Smooth muscle cell (in vitro differentiated cells): ENCODE measurements around the gene ELL. TPM values are rescaled to one million over a fixed set of nuclear protein-coding genes. Genes with fewer than 3 reads are reported as not detected.

ENCODE experiments used
- DNase-seq: peaks from one replicate; lab custom pipeline; 2025; ENCODE audit not compliant: unreplicated experiment; lab: John Stamatoyannopoulos, UW
- H2AFZ ChIP-seq: fragments of 200-600 bp; sonication (generic); 2 replicates; pipeline ENCODE4 v1.6.0; 2016; ENCODE audit warnings: antibody characterized with exemption, low read depth, mild to moderate bottlenecking
- H3F3A ChIP-seq: fragments of 200-600 bp; sonication (generic); 2 replicates; pipeline ENCODE4 v1.6.0; 2017; ENCODE audit warnings: antibody characterized with exemption, low read depth
- H3K27ac ChIP-seq: fragments of 200-600 bp; sonication (generic); 2 replicates; pipeline ENCODE4 v1.5.1; 2016; ENCODE audit warnings: low read depth, mild to moderate bottlenecking
- H3K27me3 ChIP-seq: fragments of 200-600 bp; sonication (generic); 2 replicates; pipeline ENCODE4 v1.6.1; 2016; ENCODE audit warnings: low read depth, mild to moderate bottlenecking
- H3K36me3 ChIP-seq: fragments of 200-600 bp; sonication (generic); 2 replicates; pipeline ENCODE4 v1.5.1; 2016; ENCODE audit warnings: low read depth
- H3K4me1 ChIP-seq: fragments of 200-600 bp; sonication (generic); 2 replicates; pipeline ENCODE4 v1.5.1; 2016; ENCODE audit warnings: low read depth
- H3K4me2 ChIP-seq: fragments of 200-600 bp; sonication (generic); 2 replicates; pipeline ENCODE4 v1.6.0; 2016; ENCODE audit warnings: mild to moderate bottlenecking
- H3K4me3 ChIP-seq: fragments of 200-600 bp; sonication (generic); 2 replicates; pipeline ENCODE4 v1.5.1; 2016; ENCODE audit warnings: mild to moderate bottlenecking
- H3K79me2 ChIP-seq: fragments of 200-600 bp; sonication (generic); 2 replicates; pipeline ENCODE4 v1.6.0; 2016; ENCODE audit warnings: low read depth, mild to moderate bottlenecking
- H3K9ac ChIP-seq: fragments of 200-600 bp; sonication (generic); 2 replicates; pipeline ENCODE4 v1.6.0; 2016; ENCODE audit warnings: low read depth
- H3K9me3 ChIP-seq: fragments of 200-600 bp; sonication (generic); replicated peaks from 2 replicates; pipeline ENCODE4 v1.5.1; 2016; ENCODE audit warnings: low read depth
- H4K20me1 ChIP-seq: fragments of 200-600 bp; sonication (generic); 2 replicates; pipeline ENCODE4 v1.6.0; 2016; ENCODE audit warnings: low read depth
- WGBS: methylation state at CpG from one replicate; pipeline ENCODE4 v1.1.7; 2016; ENCODE audit warnings: low lambda C conversion rate; 5-methylcytosine and 5-hydroxymethylcytosine counted together
- polyA plus RNA-seq: library from polyadenylated mRNA; unstranded; fragments of >200 nt; fragmentation: Nextera tagmentation; extraction: Ambion mirVana; gene quantifications from 2 replicates; pipeline ENCODE4 v1.2.1, GENCODE V29; 2016
- total RNA-seq: library from RNA; depleted of rRNA; stranded (reverse); fragments of >200 nt; gene quantifications from 2 replicates; pipeline ENCODE4 v1.2.3, GENCODE V29; 2014
- TF ChIP-seq, protein P1 (sequence below): fragments of 200-600 bp; sonication (generic); IDR thresholded peaks from 2 replicates; pipeline ENCODE4 v1.5.1; 2017; ENCODE audit warnings: borderline replicate concordance, mild to moderate bottlenecking, antibody characterized with exemption; ENCODE audit not compliant: insufficient read depth, poor library complexity, severe bottlenecking

The ELL gene
- total and polyA plus RNA-seq, 2 experiments from 2014 or later, result 12.8 to 15.2 TPM

DNA sequence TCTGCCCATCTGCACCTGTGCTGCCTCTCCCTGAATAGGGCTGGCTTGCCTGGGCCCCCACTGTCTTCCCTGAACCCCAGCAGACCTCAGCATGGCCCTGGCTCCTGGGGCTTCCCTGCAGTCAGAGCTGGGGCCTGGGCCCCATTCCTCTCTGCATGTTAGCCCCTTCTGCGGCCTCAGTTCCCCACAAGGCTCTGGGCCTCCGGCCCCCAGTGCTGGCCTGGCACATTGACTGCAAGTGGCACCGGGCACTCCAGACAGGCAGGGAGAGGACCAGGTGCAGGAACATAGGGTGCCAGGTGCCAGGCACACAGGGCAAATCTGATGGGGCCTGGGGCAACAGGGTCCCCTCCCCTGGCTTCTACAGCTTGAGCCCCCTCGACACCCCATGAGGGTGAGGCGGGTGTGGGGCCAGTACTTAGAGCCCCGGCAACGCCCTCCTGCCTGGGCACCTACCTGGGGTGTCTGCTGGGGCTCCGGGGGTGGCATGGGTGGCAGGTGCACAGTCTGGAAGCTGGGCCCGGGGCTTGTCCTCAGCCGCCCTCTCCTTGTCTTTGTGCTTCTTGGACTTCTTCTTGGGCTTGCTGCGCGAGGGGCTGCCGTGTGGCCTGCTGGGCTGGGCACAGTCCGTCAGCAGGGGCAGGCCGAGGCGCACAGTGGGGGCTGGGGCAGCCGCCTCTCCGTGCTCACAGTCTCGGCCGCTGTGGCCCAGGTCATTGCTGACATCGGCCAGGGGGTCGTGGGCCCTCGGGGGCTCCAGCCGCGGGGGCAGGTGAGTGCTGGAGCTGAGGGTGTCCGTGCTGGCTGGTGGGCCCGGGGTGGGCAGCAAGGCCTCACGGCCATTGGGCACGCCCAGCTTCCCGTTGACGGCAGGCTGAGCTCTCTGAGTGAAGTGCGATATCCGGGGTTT, 71.6 kb downstream of the ELL start:
- 91% methylated on average over 29 of the region's 33 CpGs for WGBS
- no peaks in the 10 kb centered on the region for H3K36me3 ChIP-seq
- H3F3A ChIP-seq, result no peaks in the 10 kb centered on the region
- no peak for DNase-seq
- H3K4me2 ChIP-seq, result no peak overlapping the region
- no peaks in the 10 kb centered on the region for H3K79me2 ChIP-seq
- peaks cover 69% of the 10 kb centered on the region for H4K20me1 ChIP-seq
- H3K27me3 ChIP-seq, result no peaks in the 10 kb centered on the region
- H3K4me1 ChIP-seq, result no peaks in the 10 kb centered on the region
- no peak overlapping the region for H3K27ac ChIP-seq
- H3K9ac ChIP-seq, result no peak overlapping the region
- no peak overlapping the region for H2AFZ ChIP-seq
- H3K4me3 ChIP-seq, result no peak overlapping the region
- H3K9me3 ChIP-seq, result no peaks in the 10 kb centered on the region
- TF ChIP-seq, protein P1, sequence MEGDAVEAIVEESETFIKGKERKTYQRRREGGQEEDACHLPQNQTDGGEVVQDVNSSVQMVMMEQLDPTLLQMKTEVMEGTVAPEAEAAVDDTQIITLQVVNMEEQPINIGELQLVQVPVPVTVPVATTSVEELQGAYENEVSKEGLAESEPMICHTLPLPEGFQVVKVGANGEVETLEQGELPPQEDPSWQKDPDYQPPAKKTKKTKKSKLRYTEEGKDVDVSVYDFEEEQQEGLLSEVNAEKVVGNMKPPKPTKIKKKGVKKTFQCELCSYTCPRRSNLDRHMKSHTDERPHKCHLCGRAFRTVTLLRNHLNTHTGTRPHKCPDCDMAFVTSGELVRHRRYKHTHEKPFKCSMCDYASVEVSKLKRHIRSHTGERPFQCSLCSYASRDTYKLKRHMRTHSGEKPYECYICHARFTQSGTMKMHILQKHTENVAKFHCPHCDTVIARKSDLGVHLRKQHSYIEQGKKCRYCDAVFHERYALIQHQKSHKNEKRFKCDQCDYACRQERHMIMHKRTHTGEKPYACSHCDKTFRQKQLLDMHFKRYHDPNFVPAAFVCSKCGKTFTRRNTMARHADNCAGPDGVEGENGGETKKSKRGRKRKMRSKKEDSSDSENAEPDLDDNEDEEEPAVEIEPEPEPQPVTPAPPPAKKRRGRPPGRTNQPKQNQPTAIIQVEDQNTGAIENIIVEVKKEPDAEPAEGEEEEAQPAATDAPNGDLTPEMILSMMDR, result no peak

DNA sequence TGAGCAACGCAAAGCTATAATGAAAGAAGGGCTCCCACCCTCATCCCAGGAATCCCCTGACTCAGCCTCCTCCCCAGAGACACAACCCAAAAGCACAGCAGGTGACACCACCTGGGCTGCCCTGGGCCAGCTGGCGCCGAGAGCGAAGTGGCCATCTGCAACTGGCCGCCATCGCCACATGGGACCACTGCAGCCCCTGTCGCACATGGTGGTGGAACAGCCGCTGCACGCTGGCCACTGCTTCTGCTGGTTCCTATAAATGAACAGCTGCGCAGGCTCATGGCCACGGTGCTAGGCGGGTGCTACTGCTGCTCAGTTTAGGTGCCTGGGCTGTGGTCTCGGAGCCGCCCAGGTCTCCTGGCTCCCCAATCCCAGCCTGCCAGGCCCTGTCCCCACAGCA, 72.3 kb downstream of the ELL start:
- H3F3A ChIP-seq, result no peaks in the 10 kb centered on the region
- H3K27ac ChIP-seq, result no peak overlapping the region
- 97% methylated on average over 14 of the region's 14 CpGs for WGBS
- no peak overlapping the region for H3K9ac ChIP-seq
- no peak overlapping the region for H3K4me2 ChIP-seq
- no peak for DNase-seq
- H3K9me3 ChIP-seq, result no peaks in the 10 kb centered on the region
- H3K36me3 ChIP-seq, result no peaks in the 10 kb centered on the region
- H3K79me2 ChIP-seq, result no peaks in the 10 kb centered on the region
- H3K4me3 ChIP-seq, result no peak overlapping the region
- TF ChIP-seq, protein P1, result no peak
- no peaks in the 10 kb centered on the region for H3K27me3 ChIP-seq
- H2AFZ ChIP-seq, result no peak overlapping the region
- peaks cover 69% of the 10 kb centered on the region for H4K20me1 ChIP-seq
- H3K4me1 ChIP-seq, result no peaks in the 10 kb centered on the region

DNA sequence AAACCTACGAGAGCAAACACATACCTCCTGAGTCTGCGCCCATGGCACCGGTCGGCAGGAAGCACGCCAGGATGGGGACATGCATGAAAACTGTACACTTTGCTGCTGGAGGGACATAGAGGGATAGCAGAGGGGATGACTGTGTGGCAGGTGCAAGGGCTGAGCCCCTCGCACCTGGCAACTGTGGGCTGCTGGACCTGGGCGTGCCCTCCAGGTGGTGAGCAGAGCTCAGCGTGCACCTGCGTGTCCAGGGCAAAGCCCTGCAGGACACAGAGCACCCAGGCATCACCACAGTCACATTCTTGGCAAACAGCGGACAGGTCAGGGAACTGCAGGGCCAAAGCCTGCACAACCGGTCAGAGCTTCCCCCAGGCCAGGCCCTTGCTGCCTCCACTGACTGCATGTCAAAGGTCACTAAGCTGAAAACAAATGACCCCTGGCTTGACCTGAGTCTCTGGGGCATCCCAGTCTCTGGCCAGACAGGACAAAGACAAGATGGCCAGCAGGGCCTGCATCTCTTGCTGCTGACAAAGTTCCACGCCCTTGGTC, 75.0 kb downstream of the ELL start:
- Histone ChIP-seq H3K27me3 (no peaks in the 10 kb centered on the region), H3F3A (no peaks in the 10 kb centered on the region), H3K79me2 (peaks cover 2% of the 10 kb centered on the region), H4K20me1 (peaks cover 52% of the 10 kb centered on the region), H3K27ac (no peak overlapping the region), H3K4me1 (no peaks in the 10 kb centered on the region), H3K9ac (no peak overlapping the region), H3K4me2 (no peak overlapping the region), H3K9me3 (no peaks in the 10 kb centered on the region), H3K36me3 (no peaks in the 10 kb centered on the region), H3K4me3 (no peak overlapping the region), H2AFZ (no peak overlapping the region)
- TF ChIP-seq, protein P1, result no peak
- WGBS, result 91% methylated on average over 12 of the region's 12 CpGs
- no peak for DNase-seq
